Measurements from ENCODE around the gene CAND2.

CAND2 gene

GRCh38 chr3:12796171-12797123 lies at the start of gene CAND2:
TSS of gene CAND2 (plus strand) at chr3:12796680. CDS start at chr3:12796721, 41 bp downstream.
- peak within 1 kb of the TSS; percentile 75 for H3K4me3 ChIP-seq

GRCh38 chr3:12748477-12748876 lies 48.0 kb upstream of the CAND2 start:
- Histone ChIP-seq H3K27ac (no peak overlapping the region), H3K36me3 (no peaks in the 10 kb centered on the region), H3K27me3 (no peaks in the 10 kb centered on the region), H3K9ac (no peak overlapping the region), H4K20me1 (no peaks in the 10 kb centered on the region), H3K4me3 (no peak overlapping the region), H3K4me2 (no peak overlapping the region), H3K4me1 (peaks cover 21% of the 10 kb centered on the region), H3K9me3 (no peaks in the 10 kb centered on the region)
- TF ChIP-seq Cebpa-rat (IDR thresholded peaks at IDR 0.05) = no peak

More at GRCh38 chr3:12796171-12797123, at the start of gene CAND2:
- 0 out of 2 replicates have a peak, but pooled peaks cover 8% of the 10 kb centered on the region for H4K20me1 ChIP-seq
- peaks cover 38% of the 10 kb centered on the region for H3K4me1 ChIP-seq
- TF ChIP-seq Cebpa-rat (IDR thresholded peaks at IDR 0.05) = no peak
- H3K9me3 ChIP-seq = no peaks in the 10 kb centered on the region
- H3K4me2 ChIP-seq = peak within 1 kb of the TSS; percentile 97
- no peaks in the 10 kb centered on the region for H3K27me3 ChIP-seq
- no peaks in the 10 kb centered on the region for H3K36me3 ChIP-seq
- H3K9ac ChIP-seq = peak within 1 kb of the TSS; percentile 79
- peak within 1 kb of the TSS; percentile 84 for H3K27ac ChIP-seq

DNA sequence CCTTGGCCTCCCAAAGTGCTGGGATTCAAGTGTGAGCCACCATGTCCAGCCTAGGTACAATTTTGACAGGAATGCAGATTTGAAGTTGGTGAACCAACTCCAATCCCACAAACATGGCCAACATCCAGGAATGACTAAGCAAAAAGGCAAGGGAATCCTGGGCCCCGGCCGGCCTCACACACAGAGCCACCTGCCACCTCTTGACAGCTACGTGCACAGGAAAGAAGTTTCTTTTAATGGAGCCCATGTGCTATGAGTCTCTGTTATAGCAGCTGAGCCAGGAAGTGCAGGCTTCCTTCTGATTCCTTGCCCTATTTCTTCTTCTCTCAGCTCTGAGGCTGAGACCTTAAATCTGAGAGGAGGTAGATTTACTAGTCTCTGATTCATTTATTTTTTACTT lies 46.3 kb upstream of the CAND2 start:
- Histone ChIP-seq H3K9me3 (no peaks in the 10 kb centered on the region), H3K9ac (no peak overlapping the region), H3K4me1 (peaks cover 21% of the 10 kb centered on the region), H3K27ac (no peak overlapping the region), H3K4me2 (peak overlapping the region; percentile 66), H3K36me3 (no peaks in the 10 kb centered on the region), H3K27me3 (no peaks in the 10 kb centered on the region), H3K4me3 (no peak overlapping the region), H4K20me1 (no peaks in the 10 kb centered on the region)
- no peak for TF ChIP-seq Cebpa-rat (IDR thresholded peaks at IDR 0.05)

DNA sequence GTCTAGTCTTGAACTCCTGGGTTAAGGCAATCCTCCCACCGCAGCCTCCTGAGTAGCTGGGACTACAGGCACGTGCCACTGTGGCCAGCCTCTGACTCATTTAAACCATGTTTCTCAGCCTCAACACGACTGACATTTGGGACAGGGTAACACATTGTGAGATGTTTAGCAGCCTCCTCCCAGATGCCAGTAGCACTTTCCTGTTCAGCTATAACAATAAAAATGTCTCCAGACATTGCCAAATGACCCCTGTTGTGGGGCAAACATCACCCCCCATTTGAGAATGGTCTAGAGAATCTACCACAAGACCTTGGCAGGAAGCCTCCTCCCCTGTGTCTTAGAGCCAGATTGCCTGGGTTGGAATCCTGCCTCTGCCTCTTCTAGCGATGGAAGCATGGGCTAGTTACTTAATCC lies 45.8 kb upstream of the CAND2 start:
- Histone ChIP-seq H3K9me3 (no peaks in the 10 kb centered on the region), H4K20me1 (no peaks in the 10 kb centered on the region), H3K9ac (no peak overlapping the region), H3K27me3 (no peaks in the 10 kb centered on the region), H3K4me1 (peaks cover 21% of the 10 kb centered on the region), H3K4me3 (no peak overlapping the region), H3K4me2 (peak overlapping the region; percentile 66), H3K27ac (no peak overlapping the region), H3K36me3 (no peaks in the 10 kb centered on the region)
- no peak for TF ChIP-seq Cebpa-rat (IDR thresholded peaks at IDR 0.05)

- Histone ChIP-seq H3K4me1 (peaks cover 21% of the 10 kb centered on the region), H3K4me3 (no peak overlapping the region), H3K27ac (no peak overlapping the region), H3K36me3 (no peaks in the 10 kb centered on the region), H3K4me2 (no peak overlapping the region), H3K27me3 (no peaks in the 10 kb centered on the region), H3K9ac (no peak overlapping the region), H3K9me3 (no peaks in the 10 kb centered on the region), H4K20me1 (no peaks in the 10 kb centered on the region)
- TF ChIP-seq Cebpa-rat (IDR thresholded peaks at IDR 0.05) = no peak
These were observed 44.9 kb upstream of the CAND2 start for GRCh38 chr3:12751571-12751970.

DNA sequence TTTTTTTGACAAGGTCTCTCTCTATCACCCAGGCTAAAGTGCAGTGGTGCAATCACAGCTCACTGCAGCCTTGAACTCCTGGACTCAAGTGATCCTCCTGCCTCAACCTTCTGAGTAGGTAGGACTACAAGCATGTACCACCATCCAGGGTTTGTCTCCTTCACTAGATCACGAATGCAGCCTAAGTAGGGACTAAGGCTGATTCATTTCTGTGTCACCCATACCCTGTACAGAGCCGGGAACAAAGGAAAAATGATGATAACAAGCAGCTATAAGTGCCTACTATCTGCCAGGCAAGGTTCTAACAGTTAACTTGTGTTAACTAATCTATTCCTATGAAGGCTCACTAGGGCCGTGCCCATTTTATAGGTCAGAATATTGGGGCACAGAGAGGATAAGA lies 44.4 kb upstream of the CAND2 start:
- Histone ChIP-seq H3K9ac (no peak overlapping the region), H4K20me1 (no peaks in the 10 kb centered on the region), H3K27me3 (no peaks in the 10 kb centered on the region), H3K27ac (no peak overlapping the region), H3K4me3 (no peak overlapping the region), H3K4me1 (peaks cover 21% of the 10 kb centered on the region), H3K4me2 (no peak overlapping the region), H3K9me3 (no peaks in the 10 kb centered on the region), H3K36me3 (no peaks in the 10 kb centered on the region)
- TF ChIP-seq Cebpa-rat (IDR thresholded peaks at IDR 0.05) = no peak

DNA sequence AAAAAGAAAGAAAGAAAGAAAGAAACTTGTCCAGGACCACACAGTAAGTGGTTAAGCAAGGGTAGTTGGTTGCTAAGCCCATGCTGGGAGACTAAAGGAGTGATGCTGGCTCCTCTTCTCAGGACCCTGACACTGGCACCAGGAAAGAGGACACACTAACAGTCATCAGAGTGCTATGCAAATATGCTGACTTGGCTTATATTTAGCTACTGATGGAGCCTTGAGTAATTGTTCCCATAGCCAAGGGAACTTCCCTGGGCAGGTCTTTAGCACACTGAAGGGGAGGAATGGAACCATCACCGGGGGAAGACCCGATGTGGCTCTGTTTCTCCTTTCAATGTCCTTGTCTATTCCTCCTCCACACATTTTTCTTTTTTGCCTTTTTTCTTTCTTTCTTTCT lies 43.7 kb upstream of the CAND2 start:
- H3K4me2 ChIP-seq = no peak overlapping the region
- H3K9ac ChIP-seq = no peak overlapping the region
- no peak overlapping the region for H3K4me3 ChIP-seq

GRCh38 chr3:12753275-12754028 lies 43.0 kb upstream of the CAND2 start:
- H3K27me3 ChIP-seq = no peaks in the 10 kb centered on the region
- no peak overlapping the region for H3K27ac ChIP-seq
- H3K4me3 ChIP-seq = no peak overlapping the region
- no peaks in the 10 kb centered on the region for H4K20me1 ChIP-seq
- H3K9me3 ChIP-seq = no peaks in the 10 kb centered on the region
- peaks cover 25% of the 10 kb centered on the region for H3K4me1 ChIP-seq
- no peaks in the 10 kb centered on the region for H3K36me3 ChIP-seq
- no peak overlapping the region for H3K9ac ChIP-seq
- H3K4me2 ChIP-seq = no peak overlapping the region
- TF ChIP-seq Cebpa-rat (IDR thresholded peaks at IDR 0.05) = no peak

More for the DNA sequence above, 43.7 kb upstream of the CAND2 start:
- Histone ChIP-seq H3K27me3 (no peaks in the 10 kb centered on the region), H3K4me1 (peaks cover 21% of the 10 kb centered on the region), H3K27ac (no peak overlapping the region), H4K20me1 (no peaks in the 10 kb centered on the region), H3K36me3 (no peaks in the 10 kb centered on the region), H3K9me3 (no peaks in the 10 kb centered on the region)
- no peak for TF ChIP-seq Cebpa-rat (IDR thresholded peaks at IDR 0.05)

DNA sequence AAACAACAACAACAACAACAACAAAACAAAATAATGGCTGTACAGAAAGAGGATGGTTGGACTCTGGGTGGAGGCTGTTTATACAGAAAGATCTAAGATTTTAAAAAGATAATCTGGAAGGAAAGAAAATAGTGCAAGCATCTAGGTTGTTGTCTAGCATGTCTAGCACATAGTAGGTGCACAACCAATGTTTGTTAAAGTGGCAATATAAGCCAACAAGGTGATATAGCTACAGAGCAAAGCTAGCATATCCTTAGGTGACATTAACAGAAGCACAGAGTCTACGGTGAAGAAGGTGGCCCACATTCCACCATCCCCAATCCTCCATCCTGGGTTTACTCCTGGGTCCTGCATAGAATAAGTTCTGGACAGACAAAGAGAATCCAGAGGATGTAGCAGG lies 42.2 kb upstream of the CAND2 start:
- Histone ChIP-seq H3K4me1 (peaks cover 27% of the 10 kb centered on the region), H3K27me3 (no peaks in the 10 kb centered on the region), H3K4me3 (no peak overlapping the region), H3K9ac (no peak overlapping the region), H3K4me2 (no peak overlapping the region), H4K20me1 (no peaks in the 10 kb centered on the region), H3K36me3 (no peaks in the 10 kb centered on the region), H3K27ac (no peak overlapping the region), H3K9me3 (no peaks in the 10 kb centered on the region)
- no peak for TF ChIP-seq Cebpa-rat (IDR thresholded peaks at IDR 0.05)

DNA sequence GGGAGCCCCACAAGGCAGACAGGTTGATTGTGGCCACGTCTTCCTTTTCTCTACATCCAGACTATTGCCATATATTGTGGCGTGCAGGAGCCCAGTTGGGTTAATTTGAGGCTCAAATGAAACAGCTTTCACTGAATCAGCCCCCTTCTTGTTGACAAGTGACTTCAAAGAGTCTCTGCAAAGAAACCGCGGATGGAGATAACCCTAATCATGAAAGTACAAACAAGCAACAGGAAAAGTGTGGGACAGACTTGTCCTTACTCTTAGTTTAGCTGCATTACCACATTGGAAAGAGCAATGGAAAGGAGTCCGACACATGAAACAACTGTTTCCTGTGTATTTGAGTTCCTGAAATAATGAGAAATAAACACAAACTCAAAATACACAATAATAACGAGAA lies 40.7 kb upstream of the CAND2 start:
- Histone ChIP-seq H3K27me3 (no peaks in the 10 kb centered on the region), H3K4me3 (no peak overlapping the region), H3K27ac (no peak overlapping the region), H3K9me3 (no peaks in the 10 kb centered on the region), H3K9ac (no peak overlapping the region), H4K20me1 (no peaks in the 10 kb centered on the region), H3K4me2 (no peak overlapping the region), H3K36me3 (no peaks in the 10 kb centered on the region), H3K4me1 (peaks cover 22% of the 10 kb centered on the region)
- TF ChIP-seq Cebpa-rat (IDR thresholded peaks at IDR 0.05) = no peak
